ENCODE data around the gene C1QB.

The C1QB gene

DNA sequence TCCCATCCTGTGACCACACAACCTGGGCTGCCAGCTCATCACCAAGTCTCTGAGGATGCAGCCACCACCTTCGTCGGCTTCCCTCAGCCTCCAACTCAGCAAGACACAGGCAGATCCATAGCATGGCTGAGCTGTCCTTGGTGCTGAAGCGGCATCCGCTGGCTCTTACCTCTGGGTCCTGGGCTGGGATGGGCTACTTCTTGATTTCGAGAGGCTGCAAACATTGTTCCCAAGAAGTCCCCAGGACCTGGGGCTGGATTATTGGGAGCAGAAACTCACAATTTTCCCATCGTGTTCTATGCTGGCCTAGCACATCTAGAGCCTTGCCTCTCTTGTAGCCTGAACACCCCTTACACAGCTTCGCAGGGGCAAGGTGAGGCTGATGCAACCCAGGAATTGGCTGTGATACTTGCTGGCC lies 41.5 kb upstream of the C1QB start:
- TF ChIP-seq, protein P1, sequence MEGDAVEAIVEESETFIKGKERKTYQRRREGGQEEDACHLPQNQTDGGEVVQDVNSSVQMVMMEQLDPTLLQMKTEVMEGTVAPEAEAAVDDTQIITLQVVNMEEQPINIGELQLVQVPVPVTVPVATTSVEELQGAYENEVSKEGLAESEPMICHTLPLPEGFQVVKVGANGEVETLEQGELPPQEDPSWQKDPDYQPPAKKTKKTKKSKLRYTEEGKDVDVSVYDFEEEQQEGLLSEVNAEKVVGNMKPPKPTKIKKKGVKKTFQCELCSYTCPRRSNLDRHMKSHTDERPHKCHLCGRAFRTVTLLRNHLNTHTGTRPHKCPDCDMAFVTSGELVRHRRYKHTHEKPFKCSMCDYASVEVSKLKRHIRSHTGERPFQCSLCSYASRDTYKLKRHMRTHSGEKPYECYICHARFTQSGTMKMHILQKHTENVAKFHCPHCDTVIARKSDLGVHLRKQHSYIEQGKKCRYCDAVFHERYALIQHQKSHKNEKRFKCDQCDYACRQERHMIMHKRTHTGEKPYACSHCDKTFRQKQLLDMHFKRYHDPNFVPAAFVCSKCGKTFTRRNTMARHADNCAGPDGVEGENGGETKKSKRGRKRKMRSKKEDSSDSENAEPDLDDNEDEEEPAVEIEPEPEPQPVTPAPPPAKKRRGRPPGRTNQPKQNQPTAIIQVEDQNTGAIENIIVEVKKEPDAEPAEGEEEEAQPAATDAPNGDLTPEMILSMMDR (IDR thresholded peaks at IDR 0.05), result no peak
- Histone ChIP-seq H3K9ac (no peak overlapping the region), H3K4me3 (ENCODE audit: low read depth, low read length) (no peak overlapping the region), H3K27ac (no peak overlapping the region), H2AFZ (no peak overlapping the region), H3K27me3 (ENCODE audit: control insufficient read depth, insufficient read depth, low read length) (peaks cover 3% of the 10 kb centered on the region), H3K79me2 (no peaks in the 10 kb centered on the region), H3K4me1 (no peaks in the 10 kb centered on the region), H3K9me3 (ENCODE audit: control insufficient read depth, low read length) (no peaks in the 10 kb centered on the region), H3K4me2 (ENCODE audit: low read length) (no peak overlapping the region), H3K36me3 (ENCODE audit: control insufficient read depth, insufficient read depth, low read length) (no peaks in the 10 kb centered on the region)

DNA sequence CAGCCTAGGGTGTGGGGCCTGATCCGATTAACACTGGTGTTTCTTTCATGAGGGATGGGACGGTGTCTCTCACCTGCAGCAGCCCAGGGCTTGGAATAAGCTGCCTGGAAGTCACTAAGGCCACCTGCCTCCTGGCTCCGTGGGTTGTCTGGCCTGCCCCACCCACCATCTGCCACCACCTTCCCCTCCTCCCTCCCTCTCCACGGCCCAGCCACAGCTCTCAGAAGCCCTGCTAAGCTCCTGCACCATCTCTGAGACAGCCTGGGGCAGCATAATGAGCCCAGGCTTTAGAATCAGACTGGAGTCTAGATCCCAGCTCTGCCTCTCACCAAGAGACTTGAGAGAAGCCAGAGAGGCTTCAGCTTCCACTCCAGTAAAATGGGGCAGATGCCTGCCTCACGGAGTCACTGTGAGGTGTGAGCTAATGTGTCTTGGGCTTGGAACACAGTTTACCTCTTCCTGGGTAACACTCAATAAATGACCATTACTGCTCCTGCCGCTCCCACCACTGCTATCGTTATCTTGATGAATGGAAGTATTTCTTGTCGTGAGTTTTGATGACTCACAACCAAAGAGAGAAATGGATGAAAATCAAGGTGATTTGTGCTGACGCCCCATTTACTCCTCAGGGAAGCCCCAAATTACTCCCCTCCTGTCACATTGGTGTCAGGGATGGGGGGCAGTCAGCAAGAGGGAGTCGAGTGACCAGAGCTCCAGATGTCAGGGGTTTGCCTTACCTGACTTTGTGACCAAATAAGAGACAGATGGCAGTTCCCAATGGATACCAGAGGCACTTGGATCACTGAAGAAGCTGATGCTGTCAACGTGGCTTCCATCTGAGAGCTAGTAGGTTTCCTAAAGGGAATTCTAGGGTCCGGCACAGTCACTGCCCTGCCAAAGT lies 40.1 kb upstream of the C1QB start:
- Histone ChIP-seq H3K27ac (no peak overlapping the region), H3K27me3 (ENCODE audit: control insufficient read depth, insufficient read depth, low read length) (peaks cover 3% of the 10 kb centered on the region)

DNA sequence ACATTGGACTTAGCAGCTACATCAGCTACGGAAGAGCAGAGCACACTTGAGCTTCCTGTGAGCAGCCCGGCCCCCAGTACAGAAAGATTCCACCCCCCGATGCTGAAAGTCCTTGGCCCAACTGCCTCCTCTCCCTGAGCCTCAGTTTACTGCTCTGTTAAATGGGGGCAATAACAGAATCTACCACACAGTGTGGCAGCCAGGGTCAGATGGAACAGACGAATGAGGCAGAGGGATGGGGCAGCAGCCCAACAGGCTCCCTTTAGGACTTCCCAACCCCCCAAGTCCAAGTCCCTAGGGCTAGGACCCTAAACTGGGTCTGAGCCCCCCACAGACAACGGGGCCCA lies 39.5 kb upstream of the C1QB start:
- no peak overlapping the region for H3K27ac ChIP-seq
- no peak overlapping the region for H3K9ac ChIP-seq
- TF ChIP-seq, protein P1 (IDR thresholded peaks at IDR 0.05), result no peak
- peaks cover 3% of the 10 kb centered on the region for H3K27me3 ChIP-seq (ENCODE audit: control insufficient read depth, insufficient read depth, low read length)
- no peaks in the 10 kb centered on the region for H3K36me3 ChIP-seq (ENCODE audit: control insufficient read depth, insufficient read depth, low read length)
- H3K79me2 ChIP-seq, result no peaks in the 10 kb centered on the region
- no peak overlapping the region for H3K4me2 ChIP-seq (ENCODE audit: low read length)
- H3K4me3 ChIP-seq (ENCODE audit: low read depth, low read length), result no peak overlapping the region
- H3K9me3 ChIP-seq (ENCODE audit: control insufficient read depth, low read length), result no peaks in the 10 kb centered on the region
- no peak overlapping the region for H2AFZ ChIP-seq
- H3K4me1 ChIP-seq, result no peaks in the 10 kb centered on the region

More for the DNA sequence above, 40.1 kb upstream of the C1QB start:
- TF ChIP-seq, protein P1 (IDR thresholded peaks at IDR 0.05), result no peak
- no peak overlapping the region for H2AFZ ChIP-seq
- no peaks in the 10 kb centered on the region for H3K36me3 ChIP-seq (ENCODE audit: control insufficient read depth, insufficient read depth, low read length)
- H3K9ac ChIP-seq, result no peak overlapping the region
- H3K9me3 ChIP-seq (ENCODE audit: control insufficient read depth, low read length), result no peaks in the 10 kb centered on the region
- no peaks in the 10 kb centered on the region for H3K79me2 ChIP-seq
- H3K4me1 ChIP-seq, result no peaks in the 10 kb centered on the region
- H3K4me2 ChIP-seq (ENCODE audit: low read length), result no peak overlapping the region
- H3K4me3 ChIP-seq (ENCODE audit: low read depth, low read length), result no peak overlapping the region

DNA sequence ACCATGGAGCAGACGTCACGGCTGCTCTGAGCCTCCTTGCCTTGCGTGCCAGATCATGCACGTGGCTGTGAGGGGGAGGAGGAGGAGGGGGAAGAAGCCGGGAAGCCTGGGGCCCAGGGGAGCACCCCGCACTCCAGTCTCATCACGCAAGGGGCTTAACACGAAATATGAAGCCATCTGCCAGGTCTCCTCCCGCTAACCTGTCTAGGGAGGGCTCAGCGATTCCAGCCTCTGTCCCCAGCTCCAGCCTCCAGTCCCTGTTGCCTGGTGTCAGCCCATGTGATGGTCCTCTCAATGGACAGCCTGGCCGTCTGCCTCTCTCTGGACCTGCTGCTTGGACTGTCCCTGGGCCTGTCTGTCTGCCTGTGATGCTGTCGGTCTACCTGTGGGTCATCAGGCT lies 39.1 kb upstream of the C1QB start:
- no peak overlapping the region for H3K4me3 ChIP-seq (ENCODE audit: low read depth, low read length)
- no peaks in the 10 kb centered on the region for H3K4me1 ChIP-seq
- no peak overlapping the region for H2AFZ ChIP-seq
- peaks cover under 1% of the 10 kb centered on the region for H3K27me3 ChIP-seq (ENCODE audit: control insufficient read depth, insufficient read depth, low read length)
- no peak overlapping the region for H3K9ac ChIP-seq
- TF ChIP-seq, protein P1 (IDR thresholded peaks at IDR 0.05), result no peak
- H3K4me2 ChIP-seq (ENCODE audit: low read length), result no peak overlapping the region
- no peaks in the 10 kb centered on the region for H3K79me2 ChIP-seq
- no peaks in the 10 kb centered on the region for H3K9me3 ChIP-seq (ENCODE audit: control insufficient read depth, low read length)
- no peak overlapping the region for H3K27ac ChIP-seq
- H3K36me3 ChIP-seq (ENCODE audit: control insufficient read depth, insufficient read depth, low read length), result no peaks in the 10 kb centered on the region

DNA sequence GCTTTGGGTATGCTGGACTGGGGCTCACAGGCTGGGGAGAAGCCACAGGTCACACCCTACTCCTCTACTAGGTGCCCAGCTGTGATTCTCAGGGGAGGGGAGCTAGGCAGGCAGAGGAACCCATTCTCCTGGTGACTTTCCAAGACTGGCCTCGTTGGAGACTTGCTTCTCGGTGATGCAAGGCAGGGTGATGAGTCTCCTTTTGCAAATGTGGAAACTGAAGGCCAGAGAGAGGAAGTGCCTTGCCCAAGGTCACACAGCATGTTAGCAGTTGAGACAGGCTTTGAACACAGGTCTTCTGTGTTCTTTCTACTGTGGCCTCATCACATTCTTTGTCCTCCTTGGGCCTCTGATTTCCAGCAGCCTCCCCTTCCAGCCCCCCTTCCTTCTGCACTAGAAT lies 37.1 kb upstream of the C1QB start:
- H3K9ac ChIP-seq, result no peak overlapping the region
- no peaks in the 10 kb centered on the region for H3K79me2 ChIP-seq
- no peak overlapping the region for H3K4me2 ChIP-seq (ENCODE audit: low read length)
- no peak overlapping the region for H2AFZ ChIP-seq
- no peaks in the 10 kb centered on the region for H3K27me3 ChIP-seq (ENCODE audit: control insufficient read depth, insufficient read depth, low read length)
- no peaks in the 10 kb centered on the region for H3K36me3 ChIP-seq (ENCODE audit: control insufficient read depth, insufficient read depth, low read length)
- TF ChIP-seq, protein P1 (IDR thresholded peaks at IDR 0.05), result no peak
- no peak overlapping the region for H3K4me3 ChIP-seq (ENCODE audit: low read depth, low read length)
- H3K9me3 ChIP-seq (ENCODE audit: control insufficient read depth, low read length), result no peaks in the 10 kb centered on the region
- H3K4me1 ChIP-seq, result no peaks in the 10 kb centered on the region
- H3K27ac ChIP-seq, result no peak overlapping the region

Data from parathyroid adenoma (tissue), 2 donors.